Epithelial cell of proximal tubule (primary cell): Measurements from ENCODE around the gene RHBDF2. TPM values are rescaled to one million over a fixed set of nuclear protein-coding genes. Genes with fewer than 3 reads are reported as not detected.
"Not testable (repeated sequence)": the region's sequence is repeated elsewhere in the genome, so short reads cannot be mapped to it uniquely, and the experiment has no call there.

ENCODE experiments used
- DNase-seq: peaks from one replicate; pipeline ENCODE4 v3.0.0-alpha.2; 2011; ENCODE audit warnings: low read depth
- H3K4me3 ChIP-seq: 2 replicates; pipeline ENCODE4 v1.5.1; 2011; ENCODE audit warnings: low read depth, mild to moderate bottlenecking, low read length
- total RNA-seq: library from RNA; depleted of rRNA; stranded (reverse); fragments of >200 nt; gene quantifications from 2 replicates; pipeline ENCODE4 v1.2.3, GENCODE V29; 2015
- TF ChIP-seq, protein P1 (sequence below): conservative IDR thresholded peaks from 2 replicates; pipeline ENCODE4 v1.5.1; 2012; ENCODE audit warnings: low read depth, mild to moderate bottlenecking, low read length

RHBDF2 gene
- total RNA-seq, 1 donor from 2014 or later = 101 TPM

DNA sequence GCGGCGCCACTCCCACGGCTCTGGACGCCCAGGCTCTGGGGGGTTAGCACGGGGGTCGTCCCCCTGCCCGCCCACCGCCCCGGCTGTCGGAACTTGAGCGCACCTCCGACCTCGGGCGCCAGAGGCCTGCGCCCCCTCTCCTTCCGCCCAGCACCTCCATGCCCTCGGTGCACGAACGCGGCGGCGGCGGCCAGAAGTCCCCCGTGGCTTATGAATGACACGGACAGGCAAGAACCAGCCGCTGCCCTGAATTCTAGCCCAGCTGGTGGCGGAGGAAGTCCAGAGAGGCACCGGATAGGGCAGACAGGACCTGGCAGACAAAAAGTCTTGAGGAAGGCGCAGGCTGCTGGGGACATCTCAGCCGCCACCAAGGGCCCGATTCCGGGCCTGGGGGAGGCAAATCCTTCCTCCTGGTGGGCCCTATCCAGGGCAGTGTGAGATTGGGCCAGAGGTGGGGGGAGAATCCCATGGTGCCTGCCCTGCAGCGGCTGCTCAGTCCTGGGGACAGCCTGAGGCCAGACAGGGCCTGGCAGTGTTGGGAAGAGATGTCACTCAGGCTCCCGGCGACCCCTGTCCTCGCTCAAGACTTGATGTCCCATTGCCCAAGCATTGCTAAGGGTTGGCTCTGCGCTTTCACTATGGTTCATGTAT lies 37.2 kb upstream of the RHBDF2 start:
- DNase-seq = no peak
- H3K4me3 ChIP-seq = no peak overlapping the region
- TF ChIP-seq, protein P1, sequence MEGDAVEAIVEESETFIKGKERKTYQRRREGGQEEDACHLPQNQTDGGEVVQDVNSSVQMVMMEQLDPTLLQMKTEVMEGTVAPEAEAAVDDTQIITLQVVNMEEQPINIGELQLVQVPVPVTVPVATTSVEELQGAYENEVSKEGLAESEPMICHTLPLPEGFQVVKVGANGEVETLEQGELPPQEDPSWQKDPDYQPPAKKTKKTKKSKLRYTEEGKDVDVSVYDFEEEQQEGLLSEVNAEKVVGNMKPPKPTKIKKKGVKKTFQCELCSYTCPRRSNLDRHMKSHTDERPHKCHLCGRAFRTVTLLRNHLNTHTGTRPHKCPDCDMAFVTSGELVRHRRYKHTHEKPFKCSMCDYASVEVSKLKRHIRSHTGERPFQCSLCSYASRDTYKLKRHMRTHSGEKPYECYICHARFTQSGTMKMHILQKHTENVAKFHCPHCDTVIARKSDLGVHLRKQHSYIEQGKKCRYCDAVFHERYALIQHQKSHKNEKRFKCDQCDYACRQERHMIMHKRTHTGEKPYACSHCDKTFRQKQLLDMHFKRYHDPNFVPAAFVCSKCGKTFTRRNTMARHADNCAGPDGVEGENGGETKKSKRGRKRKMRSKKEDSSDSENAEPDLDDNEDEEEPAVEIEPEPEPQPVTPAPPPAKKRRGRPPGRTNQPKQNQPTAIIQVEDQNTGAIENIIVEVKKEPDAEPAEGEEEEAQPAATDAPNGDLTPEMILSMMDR = no peak

DNA sequence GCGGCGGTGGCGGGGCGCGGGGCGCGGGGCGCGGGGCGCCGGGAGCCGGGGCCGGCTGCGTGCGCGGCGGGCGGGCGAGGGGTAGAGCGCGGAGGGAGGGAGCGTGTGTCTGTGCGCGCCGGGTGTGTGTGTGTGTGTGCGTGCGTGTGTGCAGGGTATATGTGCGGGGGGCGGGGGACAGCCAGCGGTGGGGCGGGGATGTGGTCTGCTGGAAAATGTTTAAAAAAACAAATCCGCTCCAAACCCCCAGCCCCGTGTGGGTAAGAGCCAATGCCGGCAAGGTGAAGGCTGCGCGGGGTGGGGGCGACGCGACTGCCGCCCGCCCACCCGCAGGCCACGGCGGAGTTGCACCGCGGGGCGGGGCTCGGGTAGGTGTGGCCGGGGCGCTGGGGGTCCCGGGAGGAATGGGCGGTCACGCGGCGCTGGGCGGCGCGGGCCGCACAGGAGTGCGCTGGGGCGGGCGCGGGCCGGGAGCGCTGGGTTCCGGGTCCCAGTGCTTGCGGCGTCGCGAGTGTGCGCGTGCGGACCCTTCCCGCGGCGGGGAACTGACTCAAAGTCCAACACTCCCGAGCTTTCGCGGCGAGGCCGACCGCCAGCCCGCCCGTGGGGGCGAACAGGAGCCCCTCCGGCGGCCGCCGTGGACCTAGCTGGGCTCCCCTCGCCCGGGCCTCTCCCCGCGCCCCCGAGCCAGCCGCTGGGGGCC lies 36.5 kb upstream of the RHBDF2 start, which contains the start of gene CYGB:
CYGB (minus strand) TSS at position 132 of the 703 bp plus-strand sequence. CDS start 167 bp downstream, outside the sequence.
- TF ChIP-seq, protein P1 = no peak
- DNase-seq = no peak
- H3K4me3 ChIP-seq = peak within 1 kb of the TSS; percentile 19

DNA sequence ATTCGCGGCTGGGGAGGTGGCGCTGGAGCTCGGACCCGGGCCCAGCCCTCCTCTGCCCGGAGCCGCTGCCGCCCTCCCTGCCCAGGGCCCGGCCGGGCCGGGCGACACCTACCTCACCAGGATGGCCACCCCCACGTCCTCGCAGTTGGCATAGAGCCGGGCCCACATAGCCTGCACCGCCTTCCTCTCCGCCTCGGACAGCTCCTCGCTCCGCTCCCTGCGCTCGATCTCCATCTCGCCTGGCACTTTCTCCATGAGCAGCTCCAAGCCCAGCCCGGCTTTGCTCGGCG lies 36.0 kb upstream of the RHBDF2 start:
- TF ChIP-seq, protein P1 = no peak
- H3K4me3 ChIP-seq = no peak overlapping the region
- no peak for DNase-seq

DNA sequence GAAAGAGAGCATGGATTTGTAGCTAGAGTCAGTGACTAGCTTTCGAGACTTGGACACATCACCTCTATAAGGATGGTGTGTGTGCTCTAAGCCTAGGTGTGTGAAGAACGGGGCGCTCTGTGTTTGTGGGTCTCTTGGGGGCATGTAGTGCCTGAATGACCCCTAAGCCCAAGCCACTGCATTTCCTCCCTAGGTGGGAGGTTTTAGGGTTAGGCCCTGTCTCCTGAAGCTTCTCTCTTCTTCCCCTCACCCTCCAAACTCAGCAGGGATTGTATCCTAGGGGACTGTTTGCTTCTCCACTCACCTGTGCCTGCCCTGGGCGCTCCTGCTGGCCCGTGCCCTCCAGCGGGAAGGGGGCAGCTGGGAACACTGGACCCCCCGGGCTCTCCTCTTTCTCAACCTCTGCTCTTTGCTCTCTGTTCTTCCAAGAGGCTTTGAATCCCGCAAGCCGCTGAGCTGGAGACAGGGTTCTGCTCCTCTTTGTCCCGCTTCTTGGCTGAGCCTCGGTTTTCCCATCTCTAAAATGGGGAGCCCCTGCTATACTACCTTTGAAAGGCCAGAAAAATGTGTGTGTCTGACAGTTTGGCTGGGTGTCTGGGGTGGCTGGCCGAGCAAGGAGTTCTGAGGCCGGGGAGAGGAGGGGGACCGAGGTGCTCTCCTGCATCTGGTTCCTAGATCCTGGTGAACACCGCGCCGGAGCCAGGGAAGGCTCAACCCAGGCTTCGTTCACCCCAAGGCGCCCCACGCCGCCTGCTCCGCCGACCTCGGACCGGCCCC lies 35.5 kb upstream of the RHBDF2 start:
- TF ChIP-seq, protein P1 = no peak
- H3K4me3 ChIP-seq = no peak overlapping the region
- no peak for DNase-seq

DNA sequence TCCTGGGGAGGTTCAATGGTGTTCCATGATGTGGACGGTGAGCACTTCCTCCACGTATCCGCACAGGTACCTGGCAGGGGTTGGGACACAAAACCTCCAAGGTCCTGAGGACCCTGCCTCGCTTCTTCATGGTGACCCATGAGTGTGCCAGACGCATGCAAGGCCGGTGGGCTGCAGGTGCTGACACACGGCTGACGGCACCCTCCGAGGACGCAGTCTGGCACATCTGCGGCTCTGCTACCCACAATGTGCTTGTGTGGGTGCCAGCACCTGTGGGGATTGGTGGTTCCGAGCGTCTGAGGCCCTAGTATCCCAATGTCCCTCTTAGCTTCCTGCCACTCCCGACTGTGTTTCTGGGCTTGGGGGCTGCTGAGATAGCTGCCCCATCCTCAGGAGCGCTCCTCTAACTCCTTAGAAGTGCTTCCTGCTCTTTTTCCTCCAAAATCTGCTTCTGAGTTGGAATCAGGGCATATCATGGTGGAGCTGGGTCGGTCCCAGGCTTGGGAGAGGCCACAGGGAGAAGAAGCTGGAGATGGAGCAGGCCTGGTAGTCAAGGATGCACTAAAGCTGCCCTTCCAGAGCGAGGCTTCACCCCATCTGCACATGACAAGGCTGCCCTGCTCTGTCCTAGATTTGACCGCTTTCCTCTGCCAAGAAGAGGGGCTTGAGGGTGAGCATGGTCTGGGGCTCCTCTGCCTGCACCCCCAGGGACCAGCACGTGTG lies 34.7 kb upstream of the RHBDF2 start:
- no peak overlapping the region for H3K4me3 ChIP-seq
- TF ChIP-seq, protein P1 = no peak
- no peak for DNase-seq

DNA sequence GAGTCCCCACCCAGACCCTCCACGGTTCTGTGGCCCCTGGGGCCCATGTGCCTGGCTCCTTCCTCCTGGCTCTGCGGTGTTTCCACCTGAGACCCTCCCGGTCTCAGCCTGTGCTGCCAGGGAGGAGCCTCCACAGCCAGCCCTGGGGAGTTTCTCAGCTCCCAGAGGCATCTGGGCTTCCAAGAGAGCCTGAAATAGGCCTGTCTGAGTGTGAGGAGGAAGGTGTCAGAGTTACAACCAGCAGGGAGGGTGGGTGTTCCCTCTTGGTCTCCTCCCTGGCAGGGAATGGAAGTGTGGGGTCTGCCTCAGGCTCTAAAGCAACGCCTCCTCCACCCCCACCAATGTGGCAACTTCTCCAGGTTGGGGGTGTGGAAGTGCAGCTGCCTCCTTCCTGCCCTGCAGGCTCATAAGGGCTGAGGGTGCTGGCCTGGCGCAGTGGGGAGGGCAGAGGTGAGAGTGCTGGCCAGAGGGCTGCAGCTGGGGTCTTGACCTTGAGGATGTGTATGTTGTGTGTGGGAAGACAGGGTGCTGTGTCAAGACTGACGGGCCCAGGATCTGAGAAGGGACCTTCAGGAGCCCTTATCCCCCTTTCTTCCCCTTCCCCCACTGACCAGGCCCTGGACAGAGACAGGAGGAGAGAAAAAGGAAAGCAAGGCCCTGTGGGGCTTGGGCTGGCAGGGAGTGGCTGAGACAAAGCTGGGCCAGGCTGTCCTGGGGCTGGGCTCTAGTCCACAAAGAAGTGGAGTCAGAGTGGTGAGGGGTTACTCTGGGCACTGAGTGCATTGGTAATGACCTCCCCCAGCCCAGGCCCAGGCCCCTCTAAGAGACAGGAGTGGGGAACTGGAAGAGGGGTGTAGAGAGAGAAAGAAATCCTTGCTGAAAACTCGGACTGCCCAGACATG lies 33.9 kb upstream of the RHBDF2 start:
- H3K4me3 ChIP-seq = no peak overlapping the region
- no peak for DNase-seq
- TF ChIP-seq, protein P1 = no peak

DNA sequence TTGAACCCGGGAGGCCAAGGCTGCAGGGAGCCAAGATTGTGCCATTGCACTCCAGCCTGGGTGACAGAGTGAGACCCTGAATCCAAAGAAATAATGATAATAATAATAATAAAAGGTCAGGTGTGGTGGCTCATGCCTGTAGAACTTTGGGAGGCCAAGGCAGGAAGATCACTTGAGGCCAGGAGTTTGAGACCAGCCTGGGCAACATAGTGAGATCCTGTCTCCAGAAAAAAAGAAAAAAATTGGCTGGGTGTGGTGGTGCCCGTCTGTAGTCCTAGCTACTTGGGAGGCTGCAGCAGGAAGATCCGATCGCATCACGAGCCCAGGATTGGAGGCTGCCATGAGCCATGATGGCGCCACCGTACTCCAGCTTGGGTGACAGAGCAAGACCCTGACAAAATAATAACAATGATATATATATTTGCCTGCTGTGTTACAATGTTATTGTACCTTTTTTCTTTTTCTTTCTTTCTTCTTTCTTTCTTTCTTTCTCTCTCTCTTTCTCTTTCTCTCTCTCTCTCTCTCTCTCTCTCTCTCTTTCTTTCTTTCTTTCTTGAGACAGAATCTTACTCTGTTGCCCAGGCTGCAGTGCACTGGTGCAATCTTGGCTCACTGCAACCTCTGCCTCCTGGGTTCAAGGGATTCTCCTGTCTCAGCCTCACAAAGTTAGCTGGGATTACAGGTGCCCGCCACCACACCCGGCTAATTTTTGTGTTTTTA lies 32.6 kb upstream of the RHBDF2 start:
- not testable (repeated sequence) for H3K4me3 ChIP-seq, DNase-seq
